ENCODE data around the gene IRF4.

DNA sequence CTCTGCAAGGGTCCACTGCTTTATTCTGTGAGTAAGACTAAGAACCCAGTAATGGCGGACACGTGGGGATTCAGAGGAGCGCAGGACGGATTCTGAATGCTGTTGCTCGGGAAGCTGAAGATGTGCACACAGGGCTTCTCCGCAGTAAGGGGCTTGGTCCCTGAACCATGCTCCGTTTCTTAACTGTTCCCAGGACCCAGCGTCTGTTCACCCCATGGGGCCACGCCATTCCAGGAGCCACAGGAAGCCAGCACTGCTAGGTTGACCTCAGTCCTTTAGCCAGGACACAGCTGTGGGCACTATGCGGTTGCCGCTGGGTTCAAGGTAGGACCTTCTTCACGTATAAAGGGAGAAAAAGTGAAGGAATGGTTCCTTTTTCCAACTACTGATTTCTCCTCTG, 59.8 kb downstream of the IRF4 start:
- TF ChIP-seq ZNF274 (IDR thresholded peaks at IDR 0.05; ENCODE audit: low read depth, low read length) = no peak
- TF ChIP-seq YY1 (IDR thresholded peaks at IDR 0.05; ENCODE audit: insufficient read depth, insufficient read length) = no peak
